ENCODE data around the gene MYO1D. TPM values are rescaled to one million over a fixed set of nuclear protein-coding genes. Genes with fewer than 3 reads are reported as not detected.

The MYO1D gene
- total RNA-seq, 1 donor = 94.0 TPM

- DNase-seq (ENCODE audit: low read depth) = no peak
- TF ChIP-seq CTCF (IDR thresholded peaks at IDR 0.05; ENCODE audit: insufficient read depth, low read length) = no peak
- H3K4me3 ChIP-seq (ENCODE audit: low read depth, low read length) = no peak overlapping the region
These were observed 384.7 kb downstream of the MYO1D start for GRCh38 chr17:32492264-32492589.

GRCh38 chr17:32491371-32492263 is 385.3 kb downstream of the MYO1D start:
- TF ChIP-seq CTCF (IDR thresholded peaks at IDR 0.05; ENCODE audit: insufficient read depth, low read length) = no peak
- H3K4me3 ChIP-seq (ENCODE audit: low read depth, low read length) = no peak overlapping the region
- no peak for DNase-seq (ENCODE audit: low read depth)

- H3K4me3 ChIP-seq (ENCODE audit: low read depth, low read length) = no peak overlapping the region
- no peak for TF ChIP-seq CTCF (IDR thresholded peaks at IDR 0.05; ENCODE audit: insufficient read depth, low read length)
- no peak for DNase-seq (ENCODE audit: low read depth)
These were observed 386.8 kb downstream of the MYO1D start for GRCh38 chr17:32490101-32490482.

GRCh38 chr17:32489320-32490100 is 387.4 kb downstream of the MYO1D start:
- no peak for TF ChIP-seq CTCF (IDR thresholded peaks at IDR 0.05; ENCODE audit: insufficient read depth, low read length)
- no peak overlapping the region for H3K4me3 ChIP-seq (ENCODE audit: low read depth, low read length)
- no peak for DNase-seq (ENCODE audit: low read depth)

- DNase-seq (ENCODE audit: low read depth) = no peak
- no peak for TF ChIP-seq CTCF (IDR thresholded peaks at IDR 0.05; ENCODE audit: insufficient read depth, low read length)
- H3K4me3 ChIP-seq (ENCODE audit: low read depth, low read length) = no peak overlapping the region
These were observed 388.2 kb downstream of the MYO1D start for GRCh38 chr17:32488604-32489180.

GRCh38 chr17:32488177-32488542 is 388.8 kb downstream of the MYO1D start:
- H3K4me3 ChIP-seq (ENCODE audit: low read depth, low read length) = no peak overlapping the region
- TF ChIP-seq CTCF (IDR thresholded peaks at IDR 0.05; ENCODE audit: insufficient read depth, low read length) = no peak
- no peak for DNase-seq (ENCODE audit: low read depth)
